VCaP (cell line): ENCODE results near the gene CDS1.

Experiments used
- H3K27ac ChIP-seq: fragments of 450-650 bp; 2 replicates; pipeline ENCODE4 v1.5.1; 2017
- TF ChIP-seq, protein P1 (sequence below): fragments of 450-650 bp; conservative IDR thresholded peaks from 2 replicates; pipeline ENCODE4 v1.5.1; 2017; ENCODE audit warnings: mild to moderate bottlenecking, moderate library complexity

Gene CDS1

DNA sequence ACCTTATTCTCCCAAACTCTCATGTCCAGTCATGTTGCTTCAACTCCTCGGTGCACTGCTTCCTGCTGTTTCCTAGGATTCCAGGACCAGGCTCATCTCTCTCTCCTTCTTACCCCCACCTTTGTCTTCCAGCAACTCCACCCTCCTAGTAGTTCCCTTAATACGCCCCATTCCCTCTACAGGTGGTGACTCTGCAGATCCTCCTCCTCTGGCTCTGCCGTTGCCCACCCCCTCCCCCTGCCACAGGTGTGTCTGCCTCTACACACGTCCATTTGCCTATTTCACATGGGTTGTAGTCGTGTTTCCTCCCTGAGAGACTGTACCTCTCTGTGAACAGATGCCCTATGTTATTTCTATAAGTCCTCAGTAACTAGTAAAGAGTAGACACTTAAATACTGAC lies 32.4 kb downstream of the CDS1 start:
- TF ChIP-seq, protein P1, sequence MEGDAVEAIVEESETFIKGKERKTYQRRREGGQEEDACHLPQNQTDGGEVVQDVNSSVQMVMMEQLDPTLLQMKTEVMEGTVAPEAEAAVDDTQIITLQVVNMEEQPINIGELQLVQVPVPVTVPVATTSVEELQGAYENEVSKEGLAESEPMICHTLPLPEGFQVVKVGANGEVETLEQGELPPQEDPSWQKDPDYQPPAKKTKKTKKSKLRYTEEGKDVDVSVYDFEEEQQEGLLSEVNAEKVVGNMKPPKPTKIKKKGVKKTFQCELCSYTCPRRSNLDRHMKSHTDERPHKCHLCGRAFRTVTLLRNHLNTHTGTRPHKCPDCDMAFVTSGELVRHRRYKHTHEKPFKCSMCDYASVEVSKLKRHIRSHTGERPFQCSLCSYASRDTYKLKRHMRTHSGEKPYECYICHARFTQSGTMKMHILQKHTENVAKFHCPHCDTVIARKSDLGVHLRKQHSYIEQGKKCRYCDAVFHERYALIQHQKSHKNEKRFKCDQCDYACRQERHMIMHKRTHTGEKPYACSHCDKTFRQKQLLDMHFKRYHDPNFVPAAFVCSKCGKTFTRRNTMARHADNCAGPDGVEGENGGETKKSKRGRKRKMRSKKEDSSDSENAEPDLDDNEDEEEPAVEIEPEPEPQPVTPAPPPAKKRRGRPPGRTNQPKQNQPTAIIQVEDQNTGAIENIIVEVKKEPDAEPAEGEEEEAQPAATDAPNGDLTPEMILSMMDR = no peak
- H3K27ac ChIP-seq = no peak overlapping the region

DNA sequence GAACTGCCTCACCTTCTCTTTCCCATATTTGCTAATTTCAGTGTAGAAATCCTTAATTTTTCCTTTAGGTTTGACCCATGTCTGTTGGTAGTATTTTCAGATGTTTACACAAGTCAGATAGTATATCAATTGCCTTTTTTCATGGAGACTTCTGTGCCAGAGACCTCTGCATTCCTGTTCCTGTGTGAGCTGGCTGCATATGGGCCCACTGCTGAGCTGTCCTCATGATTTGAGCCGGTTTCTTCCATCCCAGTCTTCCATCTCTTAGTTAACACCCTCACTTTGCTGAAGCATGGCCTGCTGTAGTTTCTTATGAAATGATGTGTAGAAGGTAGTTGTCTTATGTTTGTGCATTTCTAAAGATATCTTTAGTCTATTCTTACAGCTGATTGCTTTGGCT lies 40.0 kb downstream of the CDS1 start:
- TF ChIP-seq, protein P1 = no peak
- no peak overlapping the region for H3K27ac ChIP-seq

DNA sequence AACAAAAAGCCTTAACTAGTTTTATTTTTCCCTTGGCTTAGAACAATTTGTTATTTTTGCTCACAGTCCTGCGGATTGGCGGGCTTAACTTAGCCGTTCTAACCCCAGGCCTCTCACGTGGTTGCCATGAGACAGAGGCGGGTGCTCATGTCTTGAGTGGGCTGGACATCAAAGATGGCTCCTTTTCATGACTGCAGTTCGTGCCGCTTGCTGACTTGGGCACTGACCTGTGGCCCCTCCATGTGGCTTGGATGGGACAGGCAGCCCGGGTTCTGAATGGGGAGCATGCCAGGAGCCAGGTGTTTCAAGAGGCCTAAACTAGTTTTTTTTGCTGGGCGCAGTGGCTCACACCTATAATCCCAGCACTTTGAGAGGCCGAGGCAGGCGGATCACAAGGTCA lies 40.7 kb downstream of the CDS1 start:
- no peak overlapping the region for H3K27ac ChIP-seq
- TF ChIP-seq, protein P1 = no peak

DNA sequence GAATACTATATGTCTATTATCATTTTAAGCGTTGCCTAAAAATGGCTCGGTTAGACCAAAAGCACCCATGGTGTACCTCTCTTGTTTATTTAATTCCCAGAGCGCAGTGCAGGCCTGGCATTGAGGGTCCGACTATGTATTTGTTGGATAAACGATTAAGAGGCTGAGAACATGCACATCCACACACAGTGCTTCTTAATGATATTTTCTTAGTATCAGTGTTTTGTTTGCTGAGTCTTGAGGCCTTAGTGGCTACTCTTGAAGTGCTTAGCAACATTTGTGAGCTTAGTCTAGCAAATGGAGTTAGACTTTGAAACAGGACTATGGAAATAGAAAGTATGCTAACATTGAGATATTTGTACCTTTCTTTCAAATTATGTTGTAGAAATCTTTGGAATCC lies 43.7 kb downstream of the CDS1 start:
- TF ChIP-seq, protein P1 = no peak
- H3K27ac ChIP-seq = no peak overlapping the region

DNA sequence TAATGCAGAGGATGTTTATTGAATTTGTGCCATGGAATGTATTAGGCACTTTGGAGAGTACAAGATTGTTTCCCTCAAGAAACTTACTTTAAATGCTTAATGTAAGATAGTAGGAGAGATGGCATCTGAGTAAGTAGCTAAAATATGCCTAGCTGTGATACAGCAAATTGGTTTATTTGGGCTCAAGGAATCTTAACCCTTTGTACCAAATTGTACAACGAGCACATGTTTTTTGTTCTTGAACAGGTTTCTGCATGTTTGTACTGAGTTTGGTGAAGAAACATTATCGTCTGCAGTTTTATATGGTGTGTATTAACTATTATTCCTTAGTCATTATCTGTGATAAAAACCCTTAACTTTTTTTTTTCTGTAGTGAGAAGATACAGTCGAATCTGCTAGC lies 48.6 kb downstream of the CDS1 start:
- no peak overlapping the region for H3K27ac ChIP-seq
- TF ChIP-seq, protein P1 = no peak

DNA sequence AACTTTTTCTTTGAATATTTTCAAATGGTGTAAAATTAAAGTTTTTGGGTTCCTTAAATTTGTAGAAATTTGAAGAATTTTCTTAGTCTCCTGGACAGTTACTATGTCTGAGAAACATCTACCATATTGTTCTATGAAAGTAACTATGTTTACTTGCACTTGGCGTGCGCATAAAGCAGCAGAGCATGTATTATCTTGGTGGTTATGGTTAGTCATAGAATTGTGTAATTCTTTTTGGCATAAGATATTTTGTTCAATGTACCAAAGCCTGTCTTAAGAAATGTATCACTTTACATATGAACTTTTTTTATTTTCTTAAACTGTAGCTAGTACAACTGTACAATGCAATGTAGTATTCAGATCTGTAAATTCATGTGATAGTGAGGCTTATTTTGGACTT lies 49.2 kb downstream of the CDS1 start:
- H3K27ac ChIP-seq = no peak overlapping the region

DNA sequence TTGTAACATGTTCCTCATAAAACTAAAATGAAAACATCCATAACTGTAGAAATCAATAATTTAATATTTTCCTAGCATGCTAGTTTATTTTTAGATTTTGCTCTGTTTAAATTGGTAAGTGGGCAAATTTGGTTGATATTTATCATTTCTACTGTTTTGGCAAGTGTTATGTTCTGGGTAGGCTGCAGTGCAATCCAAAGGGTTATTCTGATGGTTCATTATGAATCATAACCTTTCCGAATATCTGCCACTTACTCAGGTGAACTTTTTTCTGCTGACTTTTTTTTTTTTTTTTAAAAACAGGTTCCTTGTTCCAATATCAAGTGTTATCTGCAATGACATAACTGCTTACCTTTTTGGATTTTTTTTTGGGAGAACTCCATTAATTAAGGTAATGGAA lies 52.0 kb downstream of the CDS1 start:
- TF ChIP-seq, protein P1 = no peak
- no peak overlapping the region for H3K27ac ChIP-seq

More for the DNA sequence above, 49.2 kb downstream of the CDS1 start:
- TF ChIP-seq, protein P1 = no peak

DNA sequence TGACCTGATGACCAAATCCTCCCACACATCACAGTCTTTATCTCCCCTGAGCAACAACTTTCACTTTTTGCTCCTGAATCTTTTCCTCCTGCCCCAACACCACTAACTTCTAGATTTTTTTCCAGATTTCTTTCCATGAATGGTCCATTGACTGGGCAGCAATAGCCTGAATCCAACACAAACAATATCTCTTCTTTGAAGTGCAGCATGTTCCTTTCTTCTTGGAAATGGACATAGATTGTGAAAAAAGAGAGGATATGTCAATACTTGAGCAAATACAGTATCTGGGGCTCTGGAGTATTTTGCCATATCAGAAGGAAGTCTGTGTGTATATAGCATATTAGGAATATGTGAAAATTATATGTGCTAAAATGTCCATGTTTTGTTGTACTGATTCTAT lies 55.2 kb downstream of the CDS1 start:
- TF ChIP-seq, protein P1 = no peak
- no peak overlapping the region for H3K27ac ChIP-seq
